ENCODE results near the gene RANGRF. TPM values are rescaled to one million over a fixed set of nuclear protein-coding genes. Genes with fewer than 3 reads are reported as not detected.
A peak's percentile ranks its signal among the peaks of the same experiment; 100 is the strongest.
"Not testable (repeated sequence)": the region's sequence is repeated elsewhere in the genome, so short reads cannot be mapped to it uniquely, and the experiment has no call there.

The RANGRF gene
- total RNA-seq, 1 donor from 2014 or later = 11.9 TPM

- Histone ChIP-seq H3K4me3 (peak within 1 kb of the TSS; percentile 77), H3K4me1 (peaks cover 10% of the 10 kb centered on the region), H3K27me3 (no peaks in the 10 kb centered on the region), H3K27ac (peak within 1 kb of the TSS; percentile 96), H3K9me3 (ENCODE audit: low read depth) (no peaks in the 10 kb centered on the region), H3K36me3 (no peaks in the 10 kb centered on the region), H3K79me2 (ENCODE audit: low read depth) (peaks cover 80% of the 10 kb centered on the region), H3F3A (ENCODE audit: low read depth) (peaks cover 30% of the 10 kb centered on the region), H3K4me2 (peak within 1 kb of the TSS; percentile 88), H2AFZ (replicated peaks) (peak within 1 kb of the TSS; percentile 100), H4K20me1 (ENCODE audit: low read depth) (no peaks in the 10 kb centered on the region), H3K9ac (peak within 1 kb of the TSS; percentile 78)
- Mint-ChIP-seq H3K27me3 (ENCODE audit: insufficient read depth, low read depth) (peaks cover 13% of the 10 kb centered on the region), H3K9me3 (no peaks in the 10 kb centered on the region), H3K4me3 (peak within 1 kb of the TSS; percentile 96), H3K36me3 (peaks cover 7% of the 10 kb centered on the region), H3K27ac (peak within 1 kb of the TSS; percentile 89), H3K4me1 (peaks cover 20% of the 10 kb centered on the region)
- TF ChIP-seq EZH2 (IDR thresholded peaks at IDR 0.05) = peak; percentile 14
- TF ChIP-seq, protein P1, sequence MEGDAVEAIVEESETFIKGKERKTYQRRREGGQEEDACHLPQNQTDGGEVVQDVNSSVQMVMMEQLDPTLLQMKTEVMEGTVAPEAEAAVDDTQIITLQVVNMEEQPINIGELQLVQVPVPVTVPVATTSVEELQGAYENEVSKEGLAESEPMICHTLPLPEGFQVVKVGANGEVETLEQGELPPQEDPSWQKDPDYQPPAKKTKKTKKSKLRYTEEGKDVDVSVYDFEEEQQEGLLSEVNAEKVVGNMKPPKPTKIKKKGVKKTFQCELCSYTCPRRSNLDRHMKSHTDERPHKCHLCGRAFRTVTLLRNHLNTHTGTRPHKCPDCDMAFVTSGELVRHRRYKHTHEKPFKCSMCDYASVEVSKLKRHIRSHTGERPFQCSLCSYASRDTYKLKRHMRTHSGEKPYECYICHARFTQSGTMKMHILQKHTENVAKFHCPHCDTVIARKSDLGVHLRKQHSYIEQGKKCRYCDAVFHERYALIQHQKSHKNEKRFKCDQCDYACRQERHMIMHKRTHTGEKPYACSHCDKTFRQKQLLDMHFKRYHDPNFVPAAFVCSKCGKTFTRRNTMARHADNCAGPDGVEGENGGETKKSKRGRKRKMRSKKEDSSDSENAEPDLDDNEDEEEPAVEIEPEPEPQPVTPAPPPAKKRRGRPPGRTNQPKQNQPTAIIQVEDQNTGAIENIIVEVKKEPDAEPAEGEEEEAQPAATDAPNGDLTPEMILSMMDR (IDR thresholded peaks at IDR 0.05) = no peak
- peak; percentile 97 for DNase-seq (ENCODE audit: low spot score)
Measured at GRCh38 chr17:8248751-8249607, 39.5 kb upstream of the RANGRF start, which contains the start of gene PFAS. PFAS (plus strand) TSS chr17:8249289; CDS start chr17:8253938, 4,649 bp downstream.

- H3K9me3 ChIP-seq (ENCODE audit: low read depth) = no peaks in the 10 kb centered on the region
- Mint-ChIP-seq H3K9me3 (no peaks in the 10 kb centered on the region), H3K27ac (no peak overlapping the region), H3K4me3 (peak overlapping the region; percentile 96), H3K4me1 (peaks cover 20% of the 10 kb centered on the region), H3K36me3 (peaks cover 7% of the 10 kb centered on the region), H3K27me3 (ENCODE audit: insufficient read depth, low read depth) (peaks cover 13% of the 10 kb centered on the region)
- H3K36me3 ChIP-seq = no peaks in the 10 kb centered on the region
- H3K27me3 ChIP-seq = no peaks in the 10 kb centered on the region
- peak overlapping the region; percentile 88 for H3K4me2 ChIP-seq
- peak overlapping the region; percentile 77 for H3K4me3 ChIP-seq
- peaks cover 10% of the 10 kb centered on the region for H3K4me1 ChIP-seq
- H4K20me1 ChIP-seq (ENCODE audit: low read depth) = no peaks in the 10 kb centered on the region
- TF ChIP-seq EZH2 (IDR thresholded peaks at IDR 0.05) (no peak), EZH2phosphoT487 (IDR thresholded peaks at IDR 0.05) (no peak)
- peak overlapping the region; percentile 85 for H2AFZ ChIP-seq (replicated peaks)
- H3K27ac ChIP-seq = peak overlapping the region; percentile 4
- peaks cover 30% of the 10 kb centered on the region for H3F3A ChIP-seq (ENCODE audit: low read depth)
- DNase-seq (ENCODE audit: low spot score) = no peak
- H3K9ac ChIP-seq = peak overlapping the region; percentile 78
- H3K79me2 ChIP-seq (ENCODE audit: low read depth) = peaks cover 72% of the 10 kb centered on the region
Measured at GRCh38 chr17:8249621-8250500, 38.6 kb upstream of the RANGRF start.

GRCh38 chr17:8251411-8251810 lies 37.1 kb upstream of the RANGRF start:
- not testable (repeated sequence) for H3K4me3 Mint-ChIP-seq; H3K9me3 Mint-ChIP-seq; H3K9me3 ChIP-seq (ENCODE audit: low read depth); H3K4me3 ChIP-seq; H3K4me2 ChIP-seq; H3K9ac ChIP-seq; H4K20me1 ChIP-seq (ENCODE audit: low read depth); H2AFZ ChIP-seq (replicated peaks); H3K4me1 ChIP-seq; H3K36me3 Mint-ChIP-seq; H3K27ac ChIP-seq; H3K36me3 ChIP-seq; DNase-seq (ENCODE audit: low spot score); H3K27ac Mint-ChIP-seq; H3K27me3 ChIP-seq
- peaks cover 18% of the 10 kb centered on the region for H3K4me1 Mint-ChIP-seq
- Histone ChIP-seq H3F3A (ENCODE audit: low read depth) (peaks cover 28% of the 10 kb centered on the region), H3K79me2 (ENCODE audit: low read depth) (peaks cover 56% of the 10 kb centered on the region)
- H3K27me3 Mint-ChIP-seq (ENCODE audit: insufficient read depth, low read depth) = peaks cover 10% of the 10 kb centered on the region

GRCh38 chr17:8253801-8254200 lies 34.7 kb upstream of the RANGRF start:
- H3K4me3 ChIP-seq = no peak overlapping the region
- no peaks in the 10 kb centered on the region for H3K36me3 ChIP-seq
- no peak overlapping the region for H3K4me2 ChIP-seq

More at GRCh38 chr17:8253801-8254200, 34.7 kb upstream of the RANGRF start:
- H3K9me3 Mint-ChIP-seq = no peaks in the 10 kb centered on the region
- Histone ChIP-seq H2AFZ (replicated peaks) (no peak overlapping the region), H3K79me2 (ENCODE audit: low read depth) (peaks cover 48% of the 10 kb centered on the region), H3K9ac (no peak overlapping the region), H3K27ac (no peak overlapping the region), H3K27me3 (no peaks in the 10 kb centered on the region), H4K20me1 (ENCODE audit: low read depth) (no peaks in the 10 kb centered on the region), H3K9me3 (ENCODE audit: low read depth) (no peaks in the 10 kb centered on the region), H3F3A (ENCODE audit: low read depth) (peaks cover 5% of the 10 kb centered on the region), H3K4me1 (peaks cover 10% of the 10 kb centered on the region)
- TF ChIP-seq, protein P1 (IDR thresholded peaks at IDR 0.05) = peak; percentile 29
- TF ChIP-seq EZH2phosphoT487 (IDR thresholded peaks at IDR 0.05) = no peak
- peaks cover 15% of the 10 kb centered on the region for H3K4me1 Mint-ChIP-seq
- peaks cover 9% of the 10 kb centered on the region for H3K36me3 Mint-ChIP-seq
- H3K27me3 Mint-ChIP-seq (ENCODE audit: insufficient read depth, low read depth) = peaks cover 2% of the 10 kb centered on the region
- peak; percentile 18 for DNase-seq (ENCODE audit: low spot score)
- H3K27ac Mint-ChIP-seq = no peak overlapping the region
- no peak overlapping the region for H3K4me3 Mint-ChIP-seq

All from neural progenitor cell (in vitro differentiated cells).